Keratinocyte (primary cell): Measurements from ENCODE around the gene C4BPA. TPM values are rescaled to one million over a fixed set of nuclear protein-coding genes. Genes with fewer than 3 reads are reported as not detected.

Experiments used
- DNase-seq: peaks from one replicate; pipeline ENCODE4 v3.0.0-alpha.2; 2011; ENCODE audit warnings: low read depth, missing footprints, low spot score
- FAIRE-seq: peaks from 2 replicates; lab custom pipeline; 2011; peaks lifted over from hg19 to GRCh38; lab: Jason Lieb, UNC
- H2AFZ ChIP-seq: 2 replicates; pipeline ENCODE4 v1.6.0; 2012; ENCODE audit warnings: low read length, control low read depth, inconsistent platforms; ENCODE audit not compliant: control insufficient read depth
- H3K27ac ChIP-seq: 2 replicates; pipeline ENCODE4 v1.5.1; 2011; ENCODE audit warnings: low read length; ENCODE audit not compliant: control insufficient read depth, insufficient read depth
- H3K27me3 ChIP-seq: 3 replicates; pipeline ENCODE4 v1.6.0; 2011; ENCODE audit warnings: low read length; ENCODE audit not compliant: control insufficient read depth, insufficient read depth; ENCODE audit errors: extremely low read depth
- H3K36me3 ChIP-seq, 2 experiments: 2 replicates in 1 of 2; 3 replicates in 1 of 2; pipeline ENCODE4 v1.5.1; 2011; ENCODE audit warnings: low read length in 2 of 2, mild to moderate bottlenecking in 1 of 2; ENCODE audit not compliant: control insufficient read depth in 2 of 2, insufficient read depth in 2 of 2; ENCODE audit errors: extremely low read depth in 1 of 2
- H3K4me1 ChIP-seq: 3 replicates; pipeline ENCODE4 v1.5.1; 2011; ENCODE audit warnings: low read length; ENCODE audit not compliant: control insufficient read depth, insufficient read depth; ENCODE audit errors: extremely low read depth
- H3K4me2 ChIP-seq: 3 replicates; pipeline ENCODE4 v1.6.0; 2011; ENCODE audit warnings: low read depth, low read length; ENCODE audit not compliant: control insufficient read depth, insufficient read depth; ENCODE audit errors: extremely low read depth
- H3K4me3 ChIP-seq, 3 experiments: fragments of 200-600 bp in 1 of 3; sonication (generic) in 1 of 3; 2 replicates in 2 of 3; 3 replicates in 1 of 3; pipeline ENCODE4 v1.5.1; 2011 to 2016; ENCODE audit warnings: low read length in 3 of 3, mild to moderate bottlenecking in 3 of 3, control low read depth in 2 of 3, inconsistent platforms in 1 of 3, low read depth in 1 of 3, mixed read lengths in 1 of 3, mixed run types in 1 of 3, moderate library complexity in 1 of 3; ENCODE audit not compliant: control insufficient read depth in 2 of 3, insufficient read depth in 2 of 3; ENCODE audit errors: extremely low read depth in 1 of 3
- H3K79me2 ChIP-seq: 2 replicates; pipeline ENCODE4 v1.6.0; 2012; ENCODE audit warnings: low read length; ENCODE audit not compliant: control insufficient read depth, insufficient read depth
- H3K9ac ChIP-seq: 3 replicates; pipeline ENCODE4 v1.6.0; 2011; ENCODE audit warnings: low read length; ENCODE audit not compliant: control insufficient read depth, insufficient read depth; ENCODE audit errors: extremely low read depth
- H3K9me1 ChIP-seq: 3 replicates; pipeline ENCODE4 v1.6.0; 2011; ENCODE audit warnings: low read length; ENCODE audit not compliant: control insufficient read depth, insufficient read depth; ENCODE audit errors: extremely low read depth
- H3K9me3 ChIP-seq: 2 replicates; pipeline ENCODE4 v1.5.1; 2012; ENCODE audit warnings: low read depth, low read length; ENCODE audit not compliant: control insufficient read depth
- H4K20me1 ChIP-seq: 3 replicates; pipeline ENCODE4 v1.6.0; 2011; ENCODE audit warnings: low read length; ENCODE audit not compliant: control insufficient read depth, insufficient read depth; ENCODE audit errors: extremely low read depth
- EZH2 ChIP-seq: IDR thresholded peaks from one replicate; pipeline ENCODE4 v1.6.1; 2012; ENCODE audit warnings: inconsistent platforms, mild to moderate bottlenecking, low read length, moderate library complexity
- dilution Hi-C: fragments of 300-500 bp; cut with MboI; formaldehyde crosslinking; loops from one replicate; pipeline ENCODE4 v1.7.0; 2020; ENCODE audit warnings: low sequenced_read_pairs; ENCODE audit not compliant: extremely low pct_ligation_motif_present
- polyA plus RNA-seq, 5 experiments: library from polyadenylated mRNA; depleted of rRNA in 3 of 5; stranded (reverse) in 3 of 5; stranded (forward) in 1 of 5; unstranded in 1 of 5; fragments of >200 nt; gene quantifications; 1 replicate in 1 of 5; 2 replicates in 3 of 5; 3 replicates in 1 of 5; pipeline versions ENCODE4 v1.2.1 to v1.2.3, GENCODE V29; 2011 to 2012; ENCODE audit warnings: missing spikeins in 2 of 5, low read depth in 1 of 5, low replicate concordance in 1 of 5
- TF ChIP-seq, protein P1 (sequence below), 3 experiments: IDR thresholded peaks in 1 of 3; conservative IDR thresholded peaks in 1 of 3; optimal IDR thresholded peaks in 1 of 3; 2 replicates in 2 of 3; 3 replicates in 1 of 3; pipeline versions ENCODE3 to v1.5.1; 2011; ENCODE audit warnings: low read length in 3 of 3, mild to moderate bottlenecking in 3 of 3, moderate library complexity in 2 of 3, control low read depth in 1 of 3, inconsistent platforms in 1 of 3; ENCODE audit not compliant: insufficient read depth in 2 of 3; ENCODE audit errors: extremely low read depth in 1 of 3

C4BPA gene
- polyA plus RNA-seq, 1 donor (not counting 4 experiments of a cell fraction or from before 2014, with no cell fraction given) = not detected

DNA sequence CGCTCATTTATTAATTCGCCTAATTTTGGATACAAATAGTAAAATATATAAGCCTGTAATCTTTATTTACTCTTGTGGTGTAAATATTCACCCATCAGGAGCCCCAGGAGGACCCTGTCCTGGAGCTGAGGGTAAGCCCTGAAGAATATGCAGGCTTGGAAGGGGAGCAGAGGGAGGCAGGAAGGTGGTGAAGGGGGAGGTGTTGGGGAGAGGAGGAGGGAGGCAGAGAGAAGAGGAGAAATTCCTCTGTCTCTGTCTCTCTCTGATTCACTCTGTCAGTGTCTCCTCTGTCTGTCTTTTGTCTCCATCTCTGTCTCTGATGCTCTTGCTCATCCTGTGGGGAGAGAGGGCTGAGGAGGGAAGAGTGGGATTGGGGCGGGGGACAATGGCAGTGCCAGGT lies 18.1 kb upstream of the C4BPA start:
- H3K79me2 ChIP-seq = no peaks in the 10 kb centered on the region
- no peak overlapping the region for H3K27ac ChIP-seq
- H4K20me1 ChIP-seq = no peaks in the 10 kb centered on the region
- no peak overlapping the region for H3K4me2 ChIP-seq
- no peak for TF ChIP-seq EZH2
- TF ChIP-seq, protein P1, sequence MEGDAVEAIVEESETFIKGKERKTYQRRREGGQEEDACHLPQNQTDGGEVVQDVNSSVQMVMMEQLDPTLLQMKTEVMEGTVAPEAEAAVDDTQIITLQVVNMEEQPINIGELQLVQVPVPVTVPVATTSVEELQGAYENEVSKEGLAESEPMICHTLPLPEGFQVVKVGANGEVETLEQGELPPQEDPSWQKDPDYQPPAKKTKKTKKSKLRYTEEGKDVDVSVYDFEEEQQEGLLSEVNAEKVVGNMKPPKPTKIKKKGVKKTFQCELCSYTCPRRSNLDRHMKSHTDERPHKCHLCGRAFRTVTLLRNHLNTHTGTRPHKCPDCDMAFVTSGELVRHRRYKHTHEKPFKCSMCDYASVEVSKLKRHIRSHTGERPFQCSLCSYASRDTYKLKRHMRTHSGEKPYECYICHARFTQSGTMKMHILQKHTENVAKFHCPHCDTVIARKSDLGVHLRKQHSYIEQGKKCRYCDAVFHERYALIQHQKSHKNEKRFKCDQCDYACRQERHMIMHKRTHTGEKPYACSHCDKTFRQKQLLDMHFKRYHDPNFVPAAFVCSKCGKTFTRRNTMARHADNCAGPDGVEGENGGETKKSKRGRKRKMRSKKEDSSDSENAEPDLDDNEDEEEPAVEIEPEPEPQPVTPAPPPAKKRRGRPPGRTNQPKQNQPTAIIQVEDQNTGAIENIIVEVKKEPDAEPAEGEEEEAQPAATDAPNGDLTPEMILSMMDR (optimal IDR thresholded peaks at IDR 0.05 in 1 of 3, IDR thresholded peaks at IDR 0.05 in 1 of 3, conservative IDR thresholded peaks at IDR 0.05 in 1 of 3; ENCODE audit: extremely low read depth in 1 of 3, insufficient read depth in 2 of 3, low read length in 3 of 3) = no peak
- H2AFZ ChIP-seq = no peak overlapping the region
- DNase-seq (no peak), FAIRE-seq (no peak)
- H3K36me3 ChIP-seq = no peaks in the 10 kb centered on the region
- peaks cover 5% of the 10 kb centered on the region for H3K4me1 ChIP-seq
- no peak overlapping the region for H3K9ac ChIP-seq
- H3K9me1 ChIP-seq = no peaks in the 10 kb centered on the region
- H3K9me3 ChIP-seq = no peaks in the 10 kb centered on the region
- no peak overlapping the region for H3K4me3 ChIP-seq
- H3K27me3 ChIP-seq = no peaks in the 10 kb centered on the region
- dilution Hi-C loops = no loop called here

DNA sequence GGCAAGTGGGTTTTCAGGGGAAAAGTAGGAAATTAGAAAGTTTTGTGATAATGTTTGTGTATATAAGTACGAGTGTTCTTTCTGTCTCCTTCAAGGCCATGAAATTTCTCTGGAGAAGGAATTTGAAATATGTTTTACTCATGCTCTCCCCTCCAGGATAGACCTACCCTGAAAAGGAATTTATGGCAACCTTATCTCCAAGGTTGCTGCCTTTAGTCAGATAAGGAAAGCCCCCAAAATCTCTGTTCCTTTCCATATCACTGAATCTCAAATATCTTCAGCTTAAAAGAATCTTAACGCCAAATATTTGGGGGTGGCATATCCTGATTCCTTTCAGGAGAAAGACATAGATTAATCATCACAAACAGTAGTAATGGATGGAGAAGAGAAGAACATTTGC lies 15.9 kb upstream of the C4BPA start:
- DNase-seq = no peak

More for the DNA sequence above, 15.9 kb upstream of the C4BPA start:
- Histone ChIP-seq H3K27ac (no peak overlapping the region), H3K4me2 (no peak overlapping the region), H3K36me3 (no peaks in the 10 kb centered on the region), H4K20me1 (no peaks in the 10 kb centered on the region), H3K27me3 (peaks cover 4% of the 10 kb centered on the region), H3K4me1 (peaks cover 5% of the 10 kb centered on the region), H3K79me2 (no peaks in the 10 kb centered on the region), H3K9me1 (no peaks in the 10 kb centered on the region), H3K4me3 (no peak overlapping the region), H3K9me3 (no peaks in the 10 kb centered on the region), H3K9ac (no peak overlapping the region), H2AFZ (no peak overlapping the region)
- TF ChIP-seq, protein P1 (optimal IDR thresholded peaks at IDR 0.05 in 1 of 3, IDR thresholded peaks at IDR 0.05 in 1 of 3, conservative IDR thresholded peaks at IDR 0.05 in 1 of 3; ENCODE audit: extremely low read depth in 1 of 3, insufficient read depth in 2 of 3, low read length in 3 of 3) = no peak
- no peak for TF ChIP-seq EZH2
- no peak for FAIRE-seq
- dilution Hi-C loops = no loop called here
